ENCODE data around the gene ONECUT2. TPM values are rescaled to one million over a fixed set of nuclear protein-coding genes. Genes with fewer than 3 reads are reported as not detected.

The ONECUT2 gene
- total RNA-seq, 1 experiment from 2014 or later: 4.3 TPM

DNA sequence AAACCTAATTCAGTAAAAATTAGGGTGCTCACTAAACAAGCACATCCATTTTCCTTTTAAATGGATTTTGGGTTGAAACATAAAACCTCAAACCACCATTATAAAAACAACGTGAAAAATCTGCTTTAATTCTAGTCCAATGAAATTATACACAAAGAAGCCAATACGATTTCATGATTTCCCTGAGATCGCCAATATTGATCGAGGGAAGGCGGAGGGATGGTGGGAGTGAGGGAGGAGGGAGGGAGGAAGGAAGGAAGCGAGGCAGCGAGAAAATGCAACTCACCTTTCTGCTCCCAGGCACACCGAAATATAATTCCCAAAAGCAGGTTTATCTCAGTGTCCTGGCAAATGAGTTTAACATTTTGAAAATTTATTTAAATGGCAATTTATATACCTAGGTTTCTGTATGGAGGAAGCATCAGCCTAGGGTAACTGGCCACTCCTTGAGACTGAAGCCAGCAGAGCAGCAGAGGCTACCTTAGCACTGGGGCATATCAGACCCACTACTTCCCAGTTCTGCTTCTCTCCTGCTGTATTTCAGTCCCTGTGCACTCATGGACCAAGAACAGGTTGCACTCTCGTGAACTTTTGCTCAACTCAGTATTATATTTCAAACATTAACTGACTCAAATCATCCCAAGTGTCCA is 2.3 kb upstream of the ONECUT2 start:
- Histone ChIP-seq H3K4me3 (replicated peaks in 1 of 2; ENCODE audit: low read depth in 1 of 2, low read length in 2 of 2) (no peak overlapping the region), H3K36me3 (ENCODE audit: control insufficient read depth in 1 of 2, insufficient read depth in 2 of 2, low read length in 2 of 2) (no peaks in the 10 kb centered on the region), H4K20me1 (ENCODE audit: insufficient read depth) (no peaks in the 10 kb centered on the region), H3K9me2 (ENCODE audit: insufficient read depth) (no peaks in the 10 kb centered on the region), H3K4me1 (ENCODE audit: control insufficient read depth in 1 of 2, insufficient read depth in 2 of 2, low read length in 2 of 2) (peaks cover 13 to 27% of the 10 kb centered on the region in 2 experiments; a peak in 3 of 4 replicates), H3K79me2 (ENCODE audit: insufficient read depth, low read length) (no peaks in the 10 kb centered on the region), H2AFZ (ENCODE audit: low read depth, low read length, poor library complexity, severe bottlenecking) (no peak overlapping the region), H3K9me3 (ENCODE audit: control insufficient read depth in 1 of 2, insufficient read depth in 1 of 2, low read depth in 1 of 2, low read length in 2 of 2) (no peaks in the 10 kb centered on the region), H3K27me3 (ENCODE audit: insufficient read depth, low read length) (peaks cover 41% of the 10 kb centered on the region), H3K4me2 (ENCODE audit: low read length) (peak overlapping the region; percentile 87), H3K27ac (ENCODE audit: low read depth, low read length) (no peak overlapping the region), H3K9ac (ENCODE audit: low read length) (no peak overlapping the region)
- BruUV-seq (replicated peaks): no TSS peak
- ChIA-PET RAD21 (ENCODE audit: low non-redundant PET in 1 of 2, low total read pairs in 2 of 2, uncharacterized antibody in 2 of 2, unreplicated experiment in 2 of 2) (no interaction called here), POLR2A (no interaction called here), CTCF (interaction anchor here (0.6 to 1.5 kb wide), 3 partner anchors 13 to 129 kb away, joined by 3 to 5 read pairs (median 4); no protein-coding TSS in a partner anchor)
- ATAC-seq (no peak), DNase-seq (ENCODE audit: low read depth, low spot score) (no peak)
- intact Hi-C loops (cut with micrococcal nuclease): no loop called here
- TF ChIP-seq CBX3 (IDR thresholded peaks at IDR 0.05; ENCODE audit: low read depth): no peak
- no peak for TF ChIP-seq POLR2A (IDR thresholded peaks at IDR 0.05; ENCODE audit: borderline replicate concordance, extremely low read depth, insufficient read depth, insufficient read length)
- no peak for TF ChIP-seq EZH2phosphoT487 (IDR thresholded peaks at IDR 0.05; ENCODE audit: borderline replicate concordance)
- TF ChIP-seq ZNF274 (IDR thresholded peaks at IDR 0.05; ENCODE audit: low read depth, low read length): no peak
- TF ChIP-seq FOSL1 (IDR thresholded peaks at IDR 0.05; ENCODE audit: low read depth): no peak
- TF ChIP-seq, protein P1, sequence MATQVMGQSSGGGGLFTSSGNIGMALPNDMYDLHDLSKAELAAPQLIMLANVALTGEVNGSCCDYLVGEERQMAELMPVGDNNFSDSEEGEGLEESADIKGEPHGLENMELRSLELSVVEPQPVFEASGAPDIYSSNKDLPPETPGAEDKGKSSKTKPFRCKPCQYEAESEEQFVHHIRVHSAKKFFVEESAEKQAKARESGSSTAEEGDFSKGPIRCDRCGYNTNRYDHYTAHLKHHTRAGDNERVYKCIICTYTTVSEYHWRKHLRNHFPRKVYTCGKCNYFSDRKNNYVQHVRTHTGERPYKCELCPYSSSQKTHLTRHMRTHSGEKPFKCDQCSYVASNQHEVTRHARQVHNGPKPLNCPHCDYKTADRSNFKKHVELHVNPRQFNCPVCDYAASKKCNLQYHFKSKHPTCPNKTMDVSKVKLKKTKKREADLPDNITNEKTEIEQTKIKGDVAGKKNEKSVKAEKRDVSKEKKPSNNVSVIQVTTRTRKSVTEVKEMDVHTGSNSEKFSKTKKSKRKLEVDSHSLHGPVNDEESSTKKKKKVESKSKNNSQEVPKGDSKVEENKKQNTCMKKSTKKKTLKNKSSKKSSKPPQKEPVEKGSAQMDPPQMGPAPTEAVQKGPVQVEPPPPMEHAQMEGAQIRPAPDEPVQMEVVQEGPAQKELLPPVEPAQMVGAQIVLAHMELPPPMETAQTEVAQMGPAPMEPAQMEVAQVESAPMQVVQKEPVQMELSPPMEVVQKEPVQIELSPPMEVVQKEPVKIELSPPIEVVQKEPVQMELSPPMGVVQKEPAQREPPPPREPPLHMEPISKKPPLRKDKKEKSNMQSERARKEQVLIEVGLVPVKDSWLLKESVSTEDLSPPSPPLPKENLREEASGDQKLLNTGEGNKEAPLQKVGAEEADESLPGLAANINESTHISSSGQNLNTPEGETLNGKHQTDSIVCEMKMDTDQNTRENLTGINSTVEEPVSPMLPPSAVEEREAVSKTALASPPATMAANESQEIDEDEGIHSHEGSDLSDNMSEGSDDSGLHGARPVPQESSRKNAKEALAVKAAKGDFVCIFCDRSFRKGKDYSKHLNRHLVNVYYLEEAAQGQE (IDR thresholded peaks at IDR 0.05; ENCODE audit: low read depth): no peak
- TF ChIP-seq POLR2AphosphoS5 (IDR thresholded peaks at IDR 0.05; ENCODE audit: low read depth, low read length): no peak
- TF ChIP-seq, protein P2, sequence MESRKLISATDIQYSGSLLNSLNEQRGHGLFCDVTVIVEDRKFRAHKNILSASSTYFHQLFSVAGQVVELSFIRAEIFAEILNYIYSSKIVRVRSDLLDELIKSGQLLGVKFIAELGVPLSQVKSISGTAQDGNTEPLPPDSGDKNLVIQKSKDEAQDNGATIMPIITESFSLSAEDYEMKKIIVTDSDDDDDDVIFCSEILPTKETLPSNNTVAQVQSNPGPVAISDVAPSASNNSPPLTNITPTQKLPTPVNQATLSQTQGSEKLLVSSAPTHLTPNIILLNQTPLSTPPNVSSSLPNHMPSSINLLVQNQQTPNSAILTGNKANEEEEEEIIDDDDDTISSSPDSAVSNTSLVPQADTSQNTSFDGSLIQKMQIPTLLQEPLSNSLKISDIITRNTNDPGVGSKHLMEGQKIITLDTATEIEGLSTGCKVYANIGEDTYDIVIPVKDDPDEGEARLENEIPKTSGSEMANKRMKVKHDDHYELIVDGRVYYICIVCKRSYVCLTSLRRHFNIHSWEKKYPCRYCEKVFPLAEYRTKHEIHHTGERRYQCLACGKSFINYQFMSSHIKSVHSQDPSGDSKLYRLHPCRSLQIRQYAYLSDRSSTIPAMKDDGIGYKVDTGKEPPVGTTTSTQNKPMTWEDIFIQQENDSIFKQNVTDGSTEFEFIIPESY (IDR thresholded peaks at IDR 0.05; ENCODE audit: extremely low read depth, insufficient replicate concordance, low read length): no peak
- no peak for TF ChIP-seq YY1 (IDR thresholded peaks at IDR 0.05; ENCODE audit: extremely low read depth, insufficient replicate concordance, low read depth, low read length)
- TF ChIP-seq ELF1 (IDR thresholded peaks at IDR 0.05; ENCODE audit: borderline replicate concordance, low read depth): no peak
- TF ChIP-seq RAD21 (IDR thresholded peaks at IDR 0.05; ENCODE audit: low read depth): no peak
- TF ChIP-seq SRF (IDR thresholded peaks at IDR 0.05; ENCODE audit: low read depth): no peak
- no peak for TF ChIP-seq ZFX (IDR thresholded peaks at IDR 0.05)
- TF ChIP-seq SIN3A (IDR thresholded peaks at IDR 0.05; ENCODE audit: low read depth): no peak
- TF ChIP-seq CEBPB (IDR thresholded peaks at IDR 0.05; ENCODE audit: low read depth): no peak
- TF ChIP-seq SP1 (IDR thresholded peaks at IDR 0.05; ENCODE audit: low read depth): no peak
- TF ChIP-seq, protein P3, sequence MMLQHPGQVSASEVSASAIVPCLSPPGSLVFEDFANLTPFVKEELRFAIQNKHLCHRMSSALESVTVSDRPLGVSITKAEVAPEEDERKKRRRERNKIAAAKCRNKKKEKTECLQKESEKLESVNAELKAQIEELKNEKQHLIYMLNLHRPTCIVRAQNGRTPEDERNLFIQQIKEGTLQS (IDR thresholded peaks at IDR 0.05): no peak
- no peak for TF ChIP-seq EZH2 (IDR thresholded peaks at IDR 0.05)
- TF ChIP-seq CTCF (IDR thresholded peaks at IDR 0.05 in 2 of 3, conservative IDR thresholded peaks at IDR 0.05 in 1 of 3; ENCODE audit: borderline replicate concordance in 1 of 3, insufficient read depth in 1 of 3, low read depth in 2 of 3, low read length in 2 of 3): no peak
- TF ChIP-seq, protein P4, sequence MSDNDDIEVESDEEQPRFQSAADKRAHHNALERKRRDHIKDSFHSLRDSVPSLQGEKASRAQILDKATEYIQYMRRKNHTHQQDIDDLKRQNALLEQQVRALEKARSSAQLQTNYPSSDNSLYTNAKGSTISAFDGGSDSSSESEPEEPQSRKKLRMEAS (IDR thresholded peaks at IDR 0.05): no peak

Measured in HCT116 (cell line).